Measurements from ENCODE around the gene TTC33.
A peak's percentile ranks its signal among the peaks of the same experiment; 100 is the strongest.
"Not testable (repeated sequence)": the region's sequence is repeated elsewhere in the genome, so short reads cannot be mapped to it uniquely, and the experiment has no call there.

Gene TTC33

DNA sequence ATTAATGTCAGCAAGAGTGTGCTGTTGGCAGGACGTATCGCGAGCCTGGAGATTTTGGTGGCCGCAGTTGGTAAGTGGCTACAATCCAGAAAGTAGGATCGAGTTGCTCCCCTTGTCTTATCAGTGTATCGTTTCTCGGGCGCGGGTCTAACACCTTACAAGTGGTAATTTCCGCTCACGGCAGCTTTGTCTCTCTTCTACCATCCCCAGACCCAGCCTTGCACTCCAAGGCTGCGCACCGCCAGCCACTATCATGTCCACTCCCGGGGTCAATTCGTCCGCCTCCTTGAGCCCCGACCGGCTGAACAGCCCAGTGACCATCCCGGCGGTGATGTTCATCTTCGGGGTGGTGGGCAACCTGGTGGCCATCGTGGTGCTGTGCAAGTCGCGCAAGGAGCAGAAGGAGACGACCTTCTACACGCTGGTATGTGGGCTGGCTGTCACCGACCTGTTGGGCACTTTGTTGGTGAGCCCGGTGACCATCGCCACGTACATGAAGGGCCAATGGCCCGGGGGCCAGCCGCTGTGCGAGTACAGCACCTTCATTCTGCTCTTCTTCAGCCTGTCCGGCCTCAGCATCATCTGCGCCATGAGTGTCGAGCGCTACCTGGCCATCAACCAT is 74.9 kb downstream of the TTC33 start:
- peak in 1 of 2 donors; percentile 23 for DNase-seq (ENCODE audit: low read depth in 1 of 2, low spot score in 1 of 2)

DNA sequence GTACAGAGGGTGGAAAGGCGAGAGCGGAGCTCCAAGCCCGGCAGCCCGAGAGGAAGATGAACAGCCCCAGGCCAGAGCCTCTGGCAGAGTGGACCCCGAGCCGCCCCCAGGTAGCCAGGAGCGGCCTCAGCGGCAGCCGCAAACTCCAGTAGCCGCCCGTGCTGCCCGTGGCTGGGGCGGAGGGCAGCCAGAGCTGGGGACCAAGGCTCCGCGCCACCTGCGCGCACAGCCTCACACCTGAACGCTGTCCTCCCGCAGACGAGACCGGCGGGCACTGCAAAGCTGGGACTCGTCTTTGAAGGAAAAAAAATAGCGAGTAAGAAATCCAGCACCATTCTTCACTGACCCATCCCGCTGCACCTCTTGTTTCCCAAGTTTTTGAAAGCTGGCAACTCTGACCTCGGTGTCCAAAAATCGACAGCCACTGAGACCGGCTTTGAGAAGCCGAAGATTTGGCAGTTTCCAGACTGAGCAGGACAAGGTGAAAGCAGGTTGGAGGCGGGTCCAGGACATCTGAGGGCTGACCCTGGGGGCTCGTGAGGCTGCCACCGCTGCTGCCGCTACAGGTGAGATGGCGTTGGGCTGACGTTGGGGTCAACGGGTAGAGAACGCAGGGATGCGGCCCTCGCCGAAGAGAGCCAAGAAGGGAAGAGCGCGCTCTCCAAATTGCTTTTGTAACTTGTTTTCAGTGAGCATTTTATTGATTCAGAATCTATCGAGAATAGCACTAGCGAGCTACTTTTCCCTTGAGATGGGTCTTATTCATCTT is 75.7 kb downstream of the TTC33 start, which contains the start of gene PTGER4:
PTGER4 (plus strand) TSS at position 3 of the 769 bp plus-strand sequence. CDS start 1,079 bp downstream, outside the sequence.
- DNase-seq (ENCODE audit: low read depth in 1 of 2, low spot score in 1 of 2), result peak in 1 of 2 donors; percentile 31

DNA sequence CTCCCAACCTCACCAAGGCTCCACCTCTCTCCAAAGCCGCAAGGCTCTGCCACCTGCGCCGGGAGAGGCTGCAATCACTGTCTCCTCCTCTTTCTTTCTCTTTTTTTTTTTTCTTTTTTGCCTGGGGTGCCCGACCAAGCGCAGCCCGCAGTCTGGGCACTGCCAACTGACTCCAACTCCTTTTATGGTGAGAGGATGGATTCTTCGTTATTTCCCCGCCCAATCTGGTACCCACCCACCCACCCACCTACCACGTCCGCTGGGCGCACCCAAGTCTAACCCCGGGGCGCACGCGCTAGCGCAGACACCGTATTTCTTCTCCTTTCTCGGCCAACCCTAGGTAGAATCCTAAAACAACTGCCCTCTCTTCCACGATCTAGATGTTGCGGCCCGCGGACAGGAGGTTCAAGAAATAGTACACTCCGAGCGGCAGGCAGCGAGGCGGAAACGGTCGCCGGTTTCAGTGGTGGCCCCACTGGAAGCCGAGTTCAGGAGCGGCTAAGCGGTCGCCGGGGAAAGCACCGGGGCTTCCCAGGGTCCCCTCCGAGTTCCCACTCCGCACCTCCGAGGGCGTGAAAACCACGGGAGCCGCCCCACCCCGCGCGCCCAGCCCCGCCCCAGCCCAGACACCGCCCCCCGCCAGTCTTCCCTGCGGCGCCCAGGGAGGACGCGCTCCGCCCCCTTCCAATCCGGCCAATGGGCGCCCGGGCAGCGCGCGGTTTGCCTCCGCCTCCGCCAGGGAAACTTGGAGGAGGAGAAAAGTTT is 76.4 kb downstream of the TTC33 start:
- DNase-seq (ENCODE audit: low read depth in 1 of 2, low spot score in 1 of 2), result peak; percentile 85 to 86

DNA sequence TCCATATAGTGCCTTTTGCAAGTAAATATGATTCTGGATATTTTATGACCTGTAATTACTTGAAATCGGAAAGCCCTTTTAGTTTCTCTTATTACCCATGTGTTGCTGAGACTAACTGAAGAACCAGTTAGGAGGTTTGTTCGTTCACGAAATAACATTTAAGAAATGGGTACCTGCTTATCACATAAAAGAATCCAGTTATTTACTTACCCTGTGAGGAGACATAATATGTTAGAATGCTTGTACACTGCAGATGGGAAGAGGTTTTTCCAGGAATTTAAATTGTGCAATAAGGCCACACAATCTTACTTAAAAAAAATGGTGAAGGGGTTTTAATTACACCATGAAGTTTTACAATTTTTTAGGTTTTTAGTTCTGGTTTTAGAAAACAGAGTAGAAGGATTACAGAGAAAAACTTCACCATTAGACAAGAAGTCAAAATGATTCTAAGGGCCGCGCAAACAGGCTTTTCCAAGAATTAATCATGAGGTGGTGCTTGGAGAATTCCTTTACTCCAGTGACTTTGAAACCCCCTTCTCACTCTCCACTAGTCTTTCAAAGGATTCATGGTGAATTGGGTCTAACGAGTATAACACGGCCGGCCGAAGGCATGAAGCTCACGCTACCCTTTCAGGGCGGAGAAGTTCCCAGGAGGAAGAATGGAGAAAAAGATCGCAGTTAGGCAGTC is 77.2 kb downstream of the TTC33 start:
- no peak for DNase-seq (ENCODE audit: low read depth in 1 of 2, low spot score in 1 of 2)

DNA sequence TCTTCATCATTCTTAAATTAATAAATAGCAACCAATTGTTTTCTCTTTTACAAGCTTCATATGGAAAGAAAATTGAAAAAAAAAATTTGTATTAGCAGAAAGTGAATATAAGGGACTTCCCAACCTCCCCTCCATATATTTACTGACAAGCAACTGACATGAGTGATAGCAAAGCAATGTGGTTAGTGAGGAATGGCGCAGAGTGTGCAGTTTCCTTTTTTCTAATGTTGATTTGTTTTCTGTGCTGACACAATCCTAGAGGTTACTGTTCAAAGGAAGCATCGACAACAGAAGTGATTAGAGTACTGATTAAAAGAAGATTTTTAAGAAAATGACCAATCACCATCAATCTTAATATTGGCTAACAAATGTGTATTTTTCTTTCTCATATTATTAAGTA is 77.7 kb downstream of the TTC33 start:
- no peak for DNase-seq (ENCODE audit: low read depth in 1 of 2, low spot score in 1 of 2)

DNA sequence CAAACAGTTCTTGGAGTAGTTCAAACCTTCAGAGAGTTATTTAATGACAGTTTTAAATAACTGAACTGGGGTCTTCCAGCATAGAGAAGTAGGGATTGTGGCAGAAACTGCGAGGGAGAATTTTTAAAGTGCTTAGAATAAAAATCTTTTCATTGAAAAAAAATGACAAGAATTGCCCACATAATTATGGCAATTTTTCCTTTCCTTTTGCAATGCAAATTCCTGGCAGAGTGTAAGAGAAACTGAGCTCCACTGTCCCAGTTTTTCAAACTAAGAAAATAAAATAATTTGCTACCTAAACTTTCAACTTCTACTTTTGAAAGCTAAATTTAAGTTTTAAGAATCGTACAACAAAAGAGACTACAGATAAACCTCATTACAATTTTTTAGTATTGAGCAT is 78.3 kb downstream of the TTC33 start:
- no peak for DNase-seq (ENCODE audit: low read depth in 1 of 2, low spot score in 1 of 2)

DNA sequence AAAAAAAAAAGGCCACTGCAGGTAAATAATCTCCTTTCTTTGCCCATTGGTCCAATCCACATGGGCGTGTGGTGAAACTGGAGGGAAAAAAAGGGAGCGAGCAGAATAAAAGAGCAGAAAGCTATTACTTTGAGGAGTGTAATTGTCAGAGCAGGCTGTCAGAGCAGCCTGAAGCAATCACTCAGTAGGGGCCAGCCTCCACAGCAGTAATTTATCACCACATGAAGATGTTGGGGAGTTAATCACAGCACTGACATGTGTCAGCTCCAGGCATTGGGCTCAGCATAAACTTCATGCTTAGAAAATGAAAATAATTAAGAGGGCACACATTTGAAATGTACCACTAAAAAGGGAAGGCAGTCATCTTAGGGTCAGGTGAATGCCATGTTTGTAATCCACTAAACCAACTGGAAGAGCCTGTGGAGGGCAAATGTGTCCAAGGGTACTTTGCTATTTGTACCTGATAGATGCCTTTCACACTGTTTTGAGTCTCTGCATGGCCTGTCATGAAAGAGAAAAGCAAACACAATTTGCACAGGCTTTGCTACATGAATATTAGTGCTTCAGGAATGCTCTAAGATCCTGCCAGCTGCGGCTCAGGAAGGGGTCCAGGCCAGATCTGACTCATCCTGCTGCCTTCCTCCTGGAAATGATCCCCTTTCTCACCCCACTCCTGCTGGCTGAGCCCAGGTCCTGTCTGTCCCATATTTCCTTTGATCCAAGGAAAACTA is 79.0 kb downstream of the TTC33 start:
- no peak for DNase-seq (ENCODE audit: low read depth in 1 of 2, low spot score in 1 of 2)

DNA sequence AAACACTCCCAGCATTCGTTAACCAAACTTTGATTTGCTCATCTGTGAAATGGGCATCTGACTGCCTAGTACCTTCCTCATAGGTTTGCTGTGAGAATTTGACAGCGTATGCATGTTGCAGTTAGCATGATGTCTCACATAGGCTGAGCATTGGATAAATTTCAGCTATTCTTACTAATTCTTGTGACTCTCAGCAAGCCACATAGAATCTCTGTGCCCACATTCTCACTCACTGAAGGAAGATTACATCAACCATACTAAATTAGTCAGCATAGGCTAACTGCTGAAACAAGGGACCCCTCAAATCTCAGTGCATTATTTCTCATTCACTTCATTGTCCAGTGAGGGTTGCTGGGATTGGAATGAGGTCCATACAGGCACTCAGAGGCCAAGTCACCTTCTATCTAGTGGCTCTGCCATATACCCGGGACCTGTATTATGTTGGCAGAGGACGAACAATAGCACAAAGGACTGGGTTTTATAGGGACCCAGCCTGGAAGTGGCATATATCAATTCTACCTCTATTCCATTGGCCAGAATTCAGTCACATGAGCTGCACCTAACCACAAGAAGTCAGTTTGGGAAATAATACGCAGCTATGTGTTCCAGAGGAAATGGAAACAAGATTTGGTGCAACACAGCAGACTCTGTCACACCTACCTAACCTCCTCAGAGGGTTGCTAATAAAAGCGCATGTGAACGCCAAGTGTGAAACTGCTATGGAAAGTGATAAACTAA is 80.2 kb downstream of the TTC33 start:
- DNase-seq (ENCODE audit: low read depth in 1 of 2, low spot score in 1 of 2), result no peak

DNA sequence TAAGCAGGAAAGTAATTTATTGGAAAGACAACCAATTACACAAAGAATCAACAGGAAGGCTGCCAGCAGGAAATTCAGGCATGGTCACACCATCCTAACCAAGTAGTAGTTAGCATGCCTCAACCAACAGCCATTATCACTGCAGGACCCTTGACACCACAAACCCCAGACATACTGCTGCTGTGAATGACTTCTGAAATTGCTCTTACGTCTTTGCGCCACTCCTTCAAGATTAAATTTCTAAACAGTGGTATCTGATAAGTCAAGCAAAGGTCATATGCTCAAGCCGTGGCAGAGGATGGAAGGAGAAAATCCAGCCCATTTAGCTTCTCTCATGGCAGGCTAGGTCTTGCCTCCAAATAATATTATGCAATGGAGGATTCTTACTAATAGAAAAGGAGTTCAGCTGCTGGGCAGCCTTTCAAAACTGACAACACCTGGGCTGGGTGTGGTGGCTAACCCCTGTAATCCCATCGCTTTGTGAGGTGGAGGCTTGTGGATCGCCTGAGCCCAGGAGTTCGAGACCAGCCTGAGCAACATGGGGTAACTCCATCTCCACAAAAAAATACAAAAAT is 81.0 kb downstream of the TTC33 start:
- DNase-seq (ENCODE audit: low read depth in 1 of 2, low spot score in 1 of 2), result no peak

DNA sequence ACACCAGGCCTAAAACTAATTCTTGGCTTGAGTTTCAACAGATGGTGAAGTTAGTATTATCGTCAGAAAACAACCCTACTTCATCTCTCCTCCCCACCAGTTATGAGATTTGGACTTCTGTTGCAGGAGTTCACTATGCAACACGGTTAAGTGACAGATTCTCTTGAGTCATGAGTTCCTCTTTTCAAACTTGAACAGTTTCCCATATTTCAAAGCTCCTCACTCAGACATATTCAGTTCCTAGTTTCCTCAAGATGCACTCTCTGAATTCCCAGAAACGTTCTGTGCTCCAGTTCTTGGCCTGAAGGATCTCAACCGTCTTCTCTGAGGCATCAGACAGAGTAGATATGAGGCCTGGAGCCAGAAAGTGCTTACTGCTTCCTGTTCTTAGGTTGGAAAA is 83.3 kb downstream of the TTC33 start:
- no peak for DNase-seq (ENCODE audit: low read depth in 1 of 2, low spot score in 1 of 2)

DNA sequence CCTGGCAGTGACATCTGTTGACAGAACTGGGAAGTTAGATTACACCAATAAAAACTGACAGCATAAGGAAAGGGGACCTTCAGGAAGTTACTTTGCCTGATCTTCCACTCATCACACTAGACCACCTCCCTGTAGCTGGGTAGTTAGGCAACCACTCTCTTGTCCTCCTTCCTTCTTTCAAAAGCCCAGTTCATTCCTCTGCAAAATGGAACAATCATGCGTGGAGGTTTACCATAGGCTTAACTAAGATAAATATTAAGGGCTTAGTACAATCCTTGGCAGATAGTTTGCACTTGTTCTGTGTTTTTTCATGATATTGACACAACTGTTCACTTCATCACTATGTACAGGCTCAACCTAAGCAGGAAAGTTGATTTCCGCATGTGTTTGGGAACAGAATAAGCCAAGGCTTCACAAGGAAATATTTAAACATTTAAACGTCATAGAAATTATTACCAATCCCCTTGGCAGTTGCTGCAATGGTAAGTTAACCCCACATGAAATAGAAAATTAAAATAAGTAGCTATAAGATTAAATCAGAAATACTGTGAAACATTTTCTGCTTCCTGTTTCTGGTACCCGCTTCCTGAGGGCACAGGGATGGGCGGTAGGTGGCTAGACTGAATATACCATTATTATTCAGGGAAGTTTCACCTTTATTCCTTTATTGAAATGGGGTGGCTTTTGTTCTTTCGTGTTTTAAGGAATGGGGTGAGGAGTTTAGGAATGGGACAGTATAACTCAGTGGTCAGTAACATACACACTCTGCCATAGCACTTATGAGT is 86.0 kb downstream of the TTC33 start:
- no peak for DNase-seq (ENCODE audit: low read depth in 1 of 2, low spot score in 1 of 2)

DNA sequence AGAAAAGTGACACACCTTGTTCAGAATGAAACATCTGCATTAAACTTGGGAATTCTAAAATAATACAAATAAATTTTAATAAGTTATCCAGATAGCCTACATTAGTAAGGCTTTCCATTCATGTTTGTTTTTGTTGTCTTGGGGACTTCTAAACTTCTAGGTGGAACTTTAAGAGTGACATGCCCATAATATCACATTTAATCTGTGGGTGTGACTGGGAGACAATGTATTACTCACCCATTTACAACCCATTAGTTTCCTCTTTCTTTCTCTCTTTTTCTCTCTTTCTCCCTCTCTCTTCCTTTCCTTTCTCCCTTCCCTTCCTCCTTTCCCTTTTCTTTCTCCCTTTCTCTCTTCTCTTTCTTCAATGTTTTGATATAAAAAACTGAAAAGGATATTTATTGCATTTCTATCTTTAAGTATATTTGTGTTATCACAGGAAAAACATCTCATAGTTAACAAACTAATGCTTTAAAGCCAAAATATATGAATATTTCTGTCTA is 88.5 kb downstream of the TTC33 start:
- DNase-seq (ENCODE audit: low read depth in 1 of 2, low spot score in 1 of 2), result no peak

DNA sequence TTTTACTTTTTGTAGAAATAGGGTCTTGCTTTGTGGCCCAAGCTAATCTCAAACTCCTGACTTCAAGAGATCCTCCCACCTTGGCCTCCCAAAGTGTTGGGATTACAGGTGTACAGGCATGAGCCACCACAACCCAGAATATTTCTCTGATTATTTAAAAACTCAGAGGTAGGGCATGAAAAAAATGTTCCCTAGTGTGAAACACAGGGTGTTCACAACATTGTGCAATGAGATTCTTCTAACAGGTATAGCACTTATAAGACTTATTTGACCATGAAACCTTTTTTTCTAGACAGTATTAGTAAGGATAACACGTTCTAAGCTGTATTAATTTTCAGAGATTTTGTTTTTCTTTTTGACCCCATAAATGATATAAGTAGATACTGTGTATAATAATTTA is 89.1 kb downstream of the TTC33 start:
- DNase-seq (ENCODE audit: low read depth in 1 of 2, low spot score in 1 of 2), result no peak

DNA sequence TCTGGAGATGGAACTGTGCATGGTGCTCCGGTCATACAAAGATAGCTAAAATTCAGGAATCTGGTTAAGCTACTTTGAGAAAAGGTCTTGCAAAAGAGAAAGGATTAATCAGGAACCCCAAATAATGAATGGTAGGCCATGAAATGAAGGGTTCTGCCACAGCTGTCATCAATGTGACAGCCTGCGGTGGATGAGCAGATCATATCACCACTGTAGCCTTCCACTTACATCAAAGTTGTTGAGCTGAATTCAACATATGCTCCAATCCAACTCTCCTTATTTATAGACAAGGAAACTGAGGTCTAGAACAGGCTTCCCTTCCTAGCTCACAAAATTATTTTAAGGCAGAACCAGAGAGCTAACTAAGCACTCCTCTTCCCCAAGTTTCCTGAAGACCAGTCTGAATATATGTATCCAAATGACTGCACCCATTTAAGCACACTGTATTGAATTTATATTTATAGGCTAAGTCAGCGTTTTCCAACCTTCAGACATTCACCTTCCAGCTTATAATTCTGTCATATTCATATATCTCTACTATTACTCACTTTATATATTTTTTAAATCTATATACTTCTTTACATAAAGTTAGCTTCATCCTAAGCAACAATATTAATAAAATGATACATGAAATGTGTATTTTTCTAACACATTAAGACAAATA is 90.0 kb downstream of the TTC33 start:
- no peak for DNase-seq (ENCODE audit: low read depth in 1 of 2, low spot score in 1 of 2)

DNA sequence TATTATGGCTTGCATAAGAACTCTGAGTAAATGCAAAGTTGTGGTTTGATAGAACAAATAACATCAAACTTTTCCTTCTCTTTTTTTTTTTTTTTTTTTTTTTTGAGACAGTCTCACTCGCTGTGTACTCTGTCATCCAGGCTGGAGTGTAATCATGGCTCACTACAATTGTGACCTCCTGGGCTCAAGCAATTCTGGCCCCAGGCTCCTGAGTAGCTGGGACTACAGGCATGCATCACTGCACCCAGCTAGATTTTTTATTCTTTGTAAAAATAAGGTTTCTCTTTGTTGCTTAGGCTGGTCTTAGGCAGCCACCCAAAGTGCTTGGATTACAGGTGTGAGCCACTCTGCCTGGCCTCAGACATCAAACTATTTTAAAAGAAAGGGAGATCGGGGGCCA is 95.0 kb downstream of the TTC33 start:
- DNase-seq (ENCODE audit: low read depth in 1 of 2, low spot score in 1 of 2), result no peak

DNA sequence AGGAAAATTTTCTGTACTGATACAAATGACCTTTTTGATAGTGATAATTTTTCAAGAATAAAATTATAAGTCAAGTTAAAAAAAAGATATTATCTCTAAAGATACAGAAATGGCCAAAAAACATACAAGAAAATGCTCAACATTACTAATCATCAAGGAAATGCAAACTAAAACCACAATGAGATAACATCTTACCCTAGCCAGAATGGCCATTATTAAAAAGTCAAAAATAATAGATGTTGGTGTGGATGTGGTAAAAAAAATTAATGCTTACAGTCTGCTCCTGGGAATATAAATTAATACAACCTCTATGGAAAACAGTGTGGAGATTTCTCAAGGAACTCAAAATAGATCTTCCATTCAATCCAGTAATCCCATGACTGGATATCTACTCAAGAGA is 99.0 kb downstream of the TTC33 start:
- no peak for DNase-seq (ENCODE audit: low read depth in 1 of 2, low spot score in 1 of 2)

DNA sequence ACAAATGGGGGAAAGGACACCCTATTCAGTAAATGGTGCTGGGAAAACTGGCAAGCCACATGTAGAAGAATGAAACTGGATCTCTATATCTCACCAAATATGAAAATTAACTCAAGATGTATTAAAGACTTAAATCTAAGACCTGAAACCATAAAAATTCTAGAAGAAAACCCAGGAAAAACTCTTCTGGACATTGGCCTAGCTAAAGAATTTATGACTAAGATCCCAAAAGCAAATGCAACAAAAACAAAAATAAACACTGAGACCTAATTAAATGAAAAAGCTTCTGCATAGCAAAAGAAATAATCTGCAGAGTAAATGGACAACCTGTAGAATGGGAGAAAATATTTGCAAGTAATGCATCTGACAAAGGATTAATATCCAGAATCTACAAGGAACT is 99.7 kb downstream of the TTC33 start:
- not testable (repeated sequence) for DNase-seq (ENCODE audit: low read depth in 1 of 2, low spot score in 1 of 2)

DNA sequence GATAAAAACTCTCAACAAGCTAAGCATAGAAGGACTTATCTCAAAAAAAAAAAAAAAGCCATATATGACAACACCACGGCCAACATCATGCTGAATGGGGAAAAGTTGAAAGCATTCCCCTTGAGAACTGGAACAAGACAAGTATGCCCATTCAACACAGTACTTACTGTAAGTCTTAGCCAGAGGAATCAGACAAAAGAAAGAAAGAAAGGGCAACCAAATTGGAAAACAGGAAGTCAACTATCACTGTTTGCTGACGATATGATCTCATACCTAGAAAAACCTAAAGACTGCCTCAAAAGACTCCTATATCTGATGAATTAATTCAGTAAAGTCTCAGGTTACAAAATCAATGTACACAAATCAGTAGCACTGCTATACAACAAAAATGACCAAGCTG is 100.6 kb downstream of the TTC33 start:
- DNase-seq (ENCODE audit: low read depth in 1 of 2, low spot score in 1 of 2), result no peak

Measured in stimulated activated CD4-positive, alpha-beta T cell treated with anti-CD3 and anti-CD28 coated beads, Interleukin-15, amount 100 ng/mL, for 1 hour (primary cell).